LNCAP (cell line): Measurements from ENCODE around the gene PRF1.

Experiments
- TF ChIP-seq, protein P1 (sequence below): fragments of 450-650 bp; IDR thresholded peaks from 2 replicates; pipeline ENCODE4 v1.5.1; 2017; ENCODE audit warnings: mild to moderate bottlenecking

Gene PRF1

DNA sequence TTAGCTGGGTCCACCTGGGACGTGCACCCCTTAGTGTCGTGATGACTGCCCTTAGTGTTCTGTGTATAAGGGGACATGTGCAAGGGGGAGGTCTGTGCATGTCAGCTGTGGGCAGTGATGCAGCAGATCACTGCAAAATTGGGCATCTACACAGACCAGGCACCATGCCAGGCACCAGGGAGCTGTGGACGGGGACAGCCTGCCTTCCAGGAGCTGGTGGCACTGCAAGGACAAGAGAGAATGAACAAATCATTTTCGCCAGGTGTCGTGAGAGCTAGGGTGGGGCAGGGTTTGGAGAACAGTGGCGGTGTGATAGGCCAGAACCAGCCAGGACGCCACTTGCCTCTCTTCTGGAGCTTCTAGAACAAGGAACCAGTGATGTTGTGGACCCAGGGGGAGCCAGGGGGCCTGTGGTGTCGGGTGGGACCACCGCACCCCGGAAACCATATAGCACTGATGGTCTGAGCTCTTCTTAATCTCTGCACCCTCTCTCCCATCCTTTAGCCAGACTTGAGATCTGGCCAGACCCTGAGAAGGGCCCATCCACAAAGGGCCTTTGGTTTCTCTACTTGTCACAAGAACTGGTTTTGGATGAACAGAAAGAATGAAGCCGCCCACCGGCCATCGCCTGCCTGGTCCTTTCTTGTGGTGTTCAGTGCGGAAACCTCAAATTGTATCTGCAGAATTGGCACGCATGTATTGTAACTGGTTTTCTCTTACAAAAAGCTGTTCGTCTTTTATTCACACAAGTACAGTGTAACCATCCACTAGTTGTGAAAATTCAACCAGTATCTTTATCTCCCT is 30.7 kb downstream of the PRF1 start:
- TF ChIP-seq, protein P1, sequence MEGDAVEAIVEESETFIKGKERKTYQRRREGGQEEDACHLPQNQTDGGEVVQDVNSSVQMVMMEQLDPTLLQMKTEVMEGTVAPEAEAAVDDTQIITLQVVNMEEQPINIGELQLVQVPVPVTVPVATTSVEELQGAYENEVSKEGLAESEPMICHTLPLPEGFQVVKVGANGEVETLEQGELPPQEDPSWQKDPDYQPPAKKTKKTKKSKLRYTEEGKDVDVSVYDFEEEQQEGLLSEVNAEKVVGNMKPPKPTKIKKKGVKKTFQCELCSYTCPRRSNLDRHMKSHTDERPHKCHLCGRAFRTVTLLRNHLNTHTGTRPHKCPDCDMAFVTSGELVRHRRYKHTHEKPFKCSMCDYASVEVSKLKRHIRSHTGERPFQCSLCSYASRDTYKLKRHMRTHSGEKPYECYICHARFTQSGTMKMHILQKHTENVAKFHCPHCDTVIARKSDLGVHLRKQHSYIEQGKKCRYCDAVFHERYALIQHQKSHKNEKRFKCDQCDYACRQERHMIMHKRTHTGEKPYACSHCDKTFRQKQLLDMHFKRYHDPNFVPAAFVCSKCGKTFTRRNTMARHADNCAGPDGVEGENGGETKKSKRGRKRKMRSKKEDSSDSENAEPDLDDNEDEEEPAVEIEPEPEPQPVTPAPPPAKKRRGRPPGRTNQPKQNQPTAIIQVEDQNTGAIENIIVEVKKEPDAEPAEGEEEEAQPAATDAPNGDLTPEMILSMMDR, result no peak

DNA sequence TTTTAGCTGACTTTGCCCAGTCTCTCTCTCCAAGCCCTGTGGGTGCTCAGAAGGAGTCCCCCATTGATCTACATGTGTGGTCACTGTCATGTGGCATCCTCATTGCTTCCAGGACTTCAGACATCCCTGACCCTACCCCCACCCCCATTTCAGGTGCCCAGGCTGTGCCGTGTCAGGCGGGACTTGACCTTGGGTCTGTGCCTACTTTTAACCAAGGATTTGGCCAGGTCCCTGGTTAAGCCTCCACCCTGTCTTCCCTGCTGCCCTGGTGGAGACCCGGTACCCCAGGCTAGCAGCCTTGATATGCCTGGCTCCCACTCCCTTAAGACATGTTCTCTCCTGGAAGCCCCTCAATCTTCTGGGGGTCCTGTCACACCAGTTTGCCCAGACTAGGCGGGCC is 31.3 kb downstream of the PRF1 start:
- TF ChIP-seq, protein P1, result no peak

DNA sequence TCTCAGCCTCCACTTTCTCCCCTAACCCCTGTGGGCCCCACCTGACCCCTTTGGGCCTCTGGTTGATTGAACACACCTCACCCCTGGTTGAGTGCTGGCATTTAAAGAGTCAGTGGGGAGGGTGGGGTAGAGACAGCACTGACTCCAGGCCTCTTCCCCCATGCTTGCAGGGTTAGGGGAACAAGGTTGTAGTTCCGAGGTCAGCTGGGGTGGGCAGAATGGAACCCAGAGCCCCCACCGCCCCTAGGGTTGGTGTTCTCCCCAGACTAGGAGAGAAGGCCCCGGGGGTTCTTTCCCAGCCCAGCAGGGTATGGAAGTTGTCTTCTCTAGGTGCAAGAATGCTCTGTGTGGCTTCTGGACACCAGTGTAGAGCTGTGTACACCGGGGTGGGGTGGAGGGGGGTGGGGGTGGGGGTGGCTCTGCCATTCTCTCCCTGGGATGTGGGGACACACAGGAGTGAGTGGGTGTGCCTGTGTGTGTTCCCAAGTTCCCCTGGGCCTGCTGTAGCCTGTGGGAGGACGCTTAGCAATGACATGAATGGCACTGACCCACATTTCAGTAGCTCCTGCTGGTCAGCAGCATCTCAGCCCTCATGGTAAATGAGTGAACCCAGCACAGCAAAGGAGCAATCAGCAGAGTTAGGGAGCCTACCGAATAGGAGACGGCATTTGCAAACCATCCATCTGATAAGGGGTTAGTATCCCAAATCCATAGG is 33.6 kb downstream of the PRF1 start:
- TF ChIP-seq, protein P1, result no peak

DNA sequence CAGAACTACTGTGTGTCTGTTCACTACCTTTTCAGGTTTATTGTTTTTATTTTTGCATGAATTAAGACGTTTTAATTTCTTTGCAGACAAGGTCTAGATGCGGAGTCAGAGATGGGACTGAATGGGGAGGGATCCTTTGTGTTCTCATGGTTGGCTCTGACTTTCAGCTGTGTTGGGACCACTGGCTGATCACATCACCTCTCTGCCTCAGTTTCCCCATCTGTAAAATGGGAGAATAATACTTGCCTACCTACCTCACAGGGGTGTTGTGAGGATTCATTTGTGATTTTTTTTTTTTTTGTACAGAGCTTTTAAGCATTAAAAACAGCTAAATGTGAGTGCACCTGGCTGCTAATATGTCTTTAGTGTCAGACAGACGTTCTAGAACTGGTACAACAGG is 34.4 kb downstream of the PRF1 start:
- TF ChIP-seq, protein P1, result no peak

DNA sequence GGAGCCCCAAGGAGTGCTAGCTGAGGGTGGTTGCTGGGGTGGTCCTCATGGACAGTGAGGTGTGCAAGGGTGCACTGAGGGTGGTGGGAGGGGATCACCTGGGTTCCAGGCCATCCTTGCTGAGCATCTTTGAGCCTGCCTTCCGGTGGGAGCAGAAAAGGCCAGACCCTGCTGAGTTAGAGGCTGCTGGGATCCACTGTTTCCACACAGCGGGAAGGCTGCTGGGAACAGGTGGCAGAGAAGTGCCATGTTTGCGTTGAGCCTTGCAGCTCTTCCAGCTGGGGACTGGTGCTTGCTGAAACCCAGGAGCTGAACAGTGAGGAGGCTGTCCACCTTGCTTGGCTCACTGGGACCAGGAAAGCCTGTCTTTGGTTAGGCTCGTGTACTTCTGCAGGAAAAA is 34.9 kb downstream of the PRF1 start:
- TF ChIP-seq, protein P1, result no peak

DNA sequence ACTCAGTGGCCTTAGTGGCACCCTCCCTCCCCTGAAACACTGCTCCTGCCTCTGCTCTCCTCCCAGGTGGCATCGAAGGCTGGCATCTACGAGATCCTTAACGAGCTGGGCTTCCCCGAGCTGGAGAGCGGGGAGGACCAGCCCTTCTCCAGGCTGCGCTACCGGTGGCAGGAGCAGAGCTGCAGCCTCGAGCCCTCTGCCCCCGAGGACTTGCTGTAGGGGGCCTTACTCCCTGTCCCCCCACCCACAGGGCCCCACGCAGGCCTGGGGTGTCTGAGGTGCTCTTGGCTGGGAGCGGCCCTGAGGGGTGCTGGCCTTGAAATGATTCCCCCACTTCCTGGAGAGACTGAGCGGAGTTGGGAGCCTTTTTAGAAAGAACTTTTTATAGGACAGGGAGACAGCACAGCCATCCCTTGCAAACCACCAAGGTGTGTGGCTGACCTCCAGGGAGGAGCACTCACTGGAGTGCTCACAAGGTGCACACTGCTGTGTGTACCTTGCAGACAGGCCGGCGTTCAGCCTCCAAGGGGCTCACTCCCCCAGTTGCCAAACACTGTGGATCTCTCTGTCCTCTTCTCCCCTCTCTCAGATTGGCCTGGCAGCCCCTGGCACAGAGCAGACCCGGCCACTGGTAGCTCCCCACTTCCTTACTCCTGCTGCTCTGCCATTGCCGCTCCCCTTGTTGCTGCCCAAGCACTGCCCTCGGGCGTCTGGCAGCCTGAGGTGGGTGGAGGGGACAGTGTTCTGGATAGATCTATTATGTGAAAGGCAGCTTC is 35.8 kb downstream of the PRF1 start:
- TF ChIP-seq, protein P1, result no peak
